Uterus (tissue), 2 donors: Measurements from ENCODE around the gene OR5AK2.

Experiments
- CTCF ChIP-seq, 4 experiments: fragments of 200-600 bp in 2 of 4; fragments of 450-650 bp in 2 of 4; sonication (generic) in 2 of 4; IDR thresholded peaks; one replicate each; pipeline ENCODE4 v1.5.1; 2016 to 2019; ENCODE audit warnings: antibody characterized with exemption in 4 of 4, mild to moderate bottlenecking in 2 of 4, moderate library complexity in 1 of 4
- POLR2A ChIP-seq, 2 donors: fragments of 450-650 bp; IDR thresholded peaks; one replicate each; pipeline ENCODE4 v1.6.1; 2016; ENCODE audit warnings: antibody characterized with exemption in 2 of 2, mild to moderate bottlenecking in 1 of 2, moderate library complexity in 1 of 2

GRCh38 chr11:56950510-56950909 is 38.2 kb upstream of the OR5AK2 start:
- TF ChIP-seq POLR2A (IDR thresholded peaks at IDR 0.05) = no peak
- TF ChIP-seq CTCF (IDR thresholded peaks at IDR 0.05) = no peak
